ENCODE measurements around the gene CETN3. TPM values are rescaled to one million over a fixed set of nuclear protein-coding genes. Genes with fewer than 3 reads are reported as not detected.

CETN3 gene
- polyA plus RNA-seq, 1 donor from 2014 or later: 116 TPM

DNA sequence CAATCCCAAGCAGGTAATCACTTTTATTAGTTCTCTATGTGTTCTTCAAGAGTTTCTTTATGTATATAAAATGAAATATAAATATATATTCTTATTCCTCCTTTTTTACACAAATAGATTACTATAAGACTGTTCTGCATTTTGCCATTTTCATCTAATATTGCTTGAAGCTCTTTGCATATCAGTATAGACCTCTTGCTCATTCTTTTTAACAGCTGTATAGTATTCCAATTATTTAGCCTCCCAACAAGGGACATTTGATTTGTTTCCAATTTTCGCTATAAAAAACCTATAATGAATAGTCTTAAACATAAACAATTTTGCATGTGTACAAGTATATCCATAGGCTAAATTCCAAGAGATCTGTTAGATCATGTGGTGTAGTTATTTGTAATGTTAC lies 25.2 kb downstream of the CETN3 start:
- no peaks in the 10 kb centered on the region for H3K9me3 ChIP-seq (ENCODE audit: low read length)
- H3K4me2 ChIP-seq (ENCODE audit: low read length): no peak overlapping the region
- no peaks in the 10 kb centered on the region for H3K36me3 ChIP-seq (ENCODE audit: insufficient read depth, low read length)
- H3K9me2 ChIP-seq (ENCODE audit: insufficient read depth, low read length): no peaks in the 10 kb centered on the region
- no peak overlapping the region for H3K27ac ChIP-seq (ENCODE audit: low read length)
- no peak overlapping the region for H3K4me3 ChIP-seq (ENCODE audit: low read length)
- H3K79me2 ChIP-seq (replicated peaks; ENCODE audit: insufficient read depth, low read length): no peaks in the 10 kb centered on the region
- H3K27me3 ChIP-seq (ENCODE audit: insufficient read depth, low read depth, low read length): no peaks in the 10 kb centered on the region
- no peak overlapping the region for H2AFZ ChIP-seq (ENCODE audit: low read depth, low read length)
- H3F3A ChIP-seq (ENCODE audit: insufficient read depth, low read length, poor library complexity, severe bottlenecking): no peaks in the 10 kb centered on the region
- no peaks in the 10 kb centered on the region for H4K20me1 ChIP-seq (ENCODE audit: insufficient read depth)
- no peak for TF ChIP-seq MXI1 (conservative IDR thresholded peaks at IDR 0.05; ENCODE audit: poor library complexity, severe bottlenecking)
- TF ChIP-seq, protein P1, sequence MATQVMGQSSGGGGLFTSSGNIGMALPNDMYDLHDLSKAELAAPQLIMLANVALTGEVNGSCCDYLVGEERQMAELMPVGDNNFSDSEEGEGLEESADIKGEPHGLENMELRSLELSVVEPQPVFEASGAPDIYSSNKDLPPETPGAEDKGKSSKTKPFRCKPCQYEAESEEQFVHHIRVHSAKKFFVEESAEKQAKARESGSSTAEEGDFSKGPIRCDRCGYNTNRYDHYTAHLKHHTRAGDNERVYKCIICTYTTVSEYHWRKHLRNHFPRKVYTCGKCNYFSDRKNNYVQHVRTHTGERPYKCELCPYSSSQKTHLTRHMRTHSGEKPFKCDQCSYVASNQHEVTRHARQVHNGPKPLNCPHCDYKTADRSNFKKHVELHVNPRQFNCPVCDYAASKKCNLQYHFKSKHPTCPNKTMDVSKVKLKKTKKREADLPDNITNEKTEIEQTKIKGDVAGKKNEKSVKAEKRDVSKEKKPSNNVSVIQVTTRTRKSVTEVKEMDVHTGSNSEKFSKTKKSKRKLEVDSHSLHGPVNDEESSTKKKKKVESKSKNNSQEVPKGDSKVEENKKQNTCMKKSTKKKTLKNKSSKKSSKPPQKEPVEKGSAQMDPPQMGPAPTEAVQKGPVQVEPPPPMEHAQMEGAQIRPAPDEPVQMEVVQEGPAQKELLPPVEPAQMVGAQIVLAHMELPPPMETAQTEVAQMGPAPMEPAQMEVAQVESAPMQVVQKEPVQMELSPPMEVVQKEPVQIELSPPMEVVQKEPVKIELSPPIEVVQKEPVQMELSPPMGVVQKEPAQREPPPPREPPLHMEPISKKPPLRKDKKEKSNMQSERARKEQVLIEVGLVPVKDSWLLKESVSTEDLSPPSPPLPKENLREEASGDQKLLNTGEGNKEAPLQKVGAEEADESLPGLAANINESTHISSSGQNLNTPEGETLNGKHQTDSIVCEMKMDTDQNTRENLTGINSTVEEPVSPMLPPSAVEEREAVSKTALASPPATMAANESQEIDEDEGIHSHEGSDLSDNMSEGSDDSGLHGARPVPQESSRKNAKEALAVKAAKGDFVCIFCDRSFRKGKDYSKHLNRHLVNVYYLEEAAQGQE (IDR thresholded peaks at IDR 0.05; ENCODE audit: borderline replicate concordance): no peak
- no peak for TF ChIP-seq SMC3 (conservative IDR thresholded peaks at IDR 0.05; ENCODE audit: poor library complexity)
- no peak for TF ChIP-seq TAF1 (IDR thresholded peaks at IDR 0.05; ENCODE audit: low read depth)
- no peak for TF ChIP-seq POLR2AphosphoS5 (IDR thresholded peaks at IDR 0.05)
- TF ChIP-seq, protein P2, sequence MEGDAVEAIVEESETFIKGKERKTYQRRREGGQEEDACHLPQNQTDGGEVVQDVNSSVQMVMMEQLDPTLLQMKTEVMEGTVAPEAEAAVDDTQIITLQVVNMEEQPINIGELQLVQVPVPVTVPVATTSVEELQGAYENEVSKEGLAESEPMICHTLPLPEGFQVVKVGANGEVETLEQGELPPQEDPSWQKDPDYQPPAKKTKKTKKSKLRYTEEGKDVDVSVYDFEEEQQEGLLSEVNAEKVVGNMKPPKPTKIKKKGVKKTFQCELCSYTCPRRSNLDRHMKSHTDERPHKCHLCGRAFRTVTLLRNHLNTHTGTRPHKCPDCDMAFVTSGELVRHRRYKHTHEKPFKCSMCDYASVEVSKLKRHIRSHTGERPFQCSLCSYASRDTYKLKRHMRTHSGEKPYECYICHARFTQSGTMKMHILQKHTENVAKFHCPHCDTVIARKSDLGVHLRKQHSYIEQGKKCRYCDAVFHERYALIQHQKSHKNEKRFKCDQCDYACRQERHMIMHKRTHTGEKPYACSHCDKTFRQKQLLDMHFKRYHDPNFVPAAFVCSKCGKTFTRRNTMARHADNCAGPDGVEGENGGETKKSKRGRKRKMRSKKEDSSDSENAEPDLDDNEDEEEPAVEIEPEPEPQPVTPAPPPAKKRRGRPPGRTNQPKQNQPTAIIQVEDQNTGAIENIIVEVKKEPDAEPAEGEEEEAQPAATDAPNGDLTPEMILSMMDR (IDR thresholded peaks at IDR 0.05; ENCODE audit: poor library complexity, severe bottlenecking): no peak
- no peak for TF ChIP-seq RAD21 (conservative IDR thresholded peaks at IDR 0.05)
- no peak for TF ChIP-seq EP300 (conservative IDR thresholded peaks at IDR 0.05; ENCODE audit: poor library complexity, severe bottlenecking)
- TF ChIP-seq EZH2 (IDR thresholded peaks at IDR 0.05; ENCODE audit: borderline replicate concordance, insufficient read depth, low read length, poor library complexity, severe bottlenecking): no peak
- no peak overlapping the region for H3K9ac ChIP-seq (ENCODE audit: low read length)

DNA sequence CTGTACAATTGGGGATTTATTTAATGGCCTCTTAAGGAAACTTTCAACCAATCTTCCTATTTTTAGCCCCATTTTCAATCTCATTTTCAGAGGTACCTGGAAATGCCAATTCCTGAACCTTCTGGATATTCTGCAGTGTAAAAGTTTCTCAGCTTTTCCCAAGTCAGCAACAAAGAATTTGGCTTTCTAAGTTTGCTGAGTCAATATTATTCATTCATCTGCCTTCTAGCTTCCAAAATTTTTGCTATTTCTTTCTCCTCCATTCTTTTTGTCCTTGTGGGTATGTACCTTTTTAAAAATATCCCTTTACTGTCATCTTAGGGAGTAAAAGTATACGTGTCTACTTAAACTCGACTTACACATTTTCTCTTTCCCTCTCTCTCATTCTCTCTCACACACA lies 25.7 kb downstream of the CETN3 start:
- no peaks in the 10 kb centered on the region for H3K79me2 ChIP-seq (replicated peaks; ENCODE audit: insufficient read depth, low read length)
- H3K36me3 ChIP-seq (ENCODE audit: insufficient read depth, low read length): no peaks in the 10 kb centered on the region
- no peak for TF ChIP-seq EZH2 (IDR thresholded peaks at IDR 0.05; ENCODE audit: borderline replicate concordance, insufficient read depth, low read length, poor library complexity, severe bottlenecking)
- no peak for TF ChIP-seq MXI1 (conservative IDR thresholded peaks at IDR 0.05; ENCODE audit: poor library complexity, severe bottlenecking)
- TF ChIP-seq, protein P2 (IDR thresholded peaks at IDR 0.05; ENCODE audit: poor library complexity, severe bottlenecking): no peak
- no peak for TF ChIP-seq EP300 (conservative IDR thresholded peaks at IDR 0.05; ENCODE audit: poor library complexity, severe bottlenecking)
- TF ChIP-seq TAF1 (IDR thresholded peaks at IDR 0.05; ENCODE audit: low read depth): no peak
- TF ChIP-seq, protein P1 (IDR thresholded peaks at IDR 0.05; ENCODE audit: borderline replicate concordance): no peak
- no peak for TF ChIP-seq SMC3 (conservative IDR thresholded peaks at IDR 0.05; ENCODE audit: poor library complexity)
- no peak for TF ChIP-seq RAD21 (conservative IDR thresholded peaks at IDR 0.05)
- TF ChIP-seq POLR2AphosphoS5 (IDR thresholded peaks at IDR 0.05): no peak
- no peaks in the 10 kb centered on the region for H3K27me3 ChIP-seq (ENCODE audit: insufficient read depth, low read depth, low read length)
- no peaks in the 10 kb centered on the region for H3F3A ChIP-seq (ENCODE audit: insufficient read depth, low read length, poor library complexity, severe bottlenecking)
- no peak overlapping the region for H2AFZ ChIP-seq (ENCODE audit: low read depth, low read length)
- H3K4me2 ChIP-seq (ENCODE audit: low read length): no peak overlapping the region
- no peaks in the 10 kb centered on the region for H4K20me1 ChIP-seq (ENCODE audit: insufficient read depth)
- no peak overlapping the region for H3K27ac ChIP-seq (ENCODE audit: low read length)
- H3K9me3 ChIP-seq (ENCODE audit: low read length): no peaks in the 10 kb centered on the region
- H3K4me3 ChIP-seq (ENCODE audit: low read length): no peak overlapping the region
- H3K9me2 ChIP-seq (ENCODE audit: insufficient read depth, low read length): no peaks in the 10 kb centered on the region
- H3K9ac ChIP-seq (ENCODE audit: low read length): no peak overlapping the region

All from neural cell (in vitro differentiated cells).